Adrenal gland (tissue), 5 donors: ENCODE results near the gene ZSCAN10.

Experiments
- POLR2A ChIP-seq, 2 donors: fragments of 450-650 bp; IDR thresholded peaks; one replicate each; pipeline ENCODE4 v1.6.1; 2017; ENCODE audit warnings: antibody characterized with exemption in 2 of 2, mild to moderate bottlenecking in 2 of 2, moderate library complexity in 1 of 2
- TF ChIP-seq, protein P1 (sequence below), 6 experiments: fragments of 450-650 bp in 4 of 6; fragments of 200-600 bp in 2 of 6; sonication (generic) in 1 of 6; IDR thresholded peaks; 1 replicate in 5 of 6; 2 replicates in 1 of 6; pipeline versions ENCODE4 v1.5.1 to v1.8.0; 2016 to 2021; ENCODE audit warnings: antibody characterized with exemption in 6 of 6, mild to moderate bottlenecking in 2 of 6, moderate library complexity in 1 of 6
- donor health status: DM: no; HTN: no; CAD: no.

DNA sequence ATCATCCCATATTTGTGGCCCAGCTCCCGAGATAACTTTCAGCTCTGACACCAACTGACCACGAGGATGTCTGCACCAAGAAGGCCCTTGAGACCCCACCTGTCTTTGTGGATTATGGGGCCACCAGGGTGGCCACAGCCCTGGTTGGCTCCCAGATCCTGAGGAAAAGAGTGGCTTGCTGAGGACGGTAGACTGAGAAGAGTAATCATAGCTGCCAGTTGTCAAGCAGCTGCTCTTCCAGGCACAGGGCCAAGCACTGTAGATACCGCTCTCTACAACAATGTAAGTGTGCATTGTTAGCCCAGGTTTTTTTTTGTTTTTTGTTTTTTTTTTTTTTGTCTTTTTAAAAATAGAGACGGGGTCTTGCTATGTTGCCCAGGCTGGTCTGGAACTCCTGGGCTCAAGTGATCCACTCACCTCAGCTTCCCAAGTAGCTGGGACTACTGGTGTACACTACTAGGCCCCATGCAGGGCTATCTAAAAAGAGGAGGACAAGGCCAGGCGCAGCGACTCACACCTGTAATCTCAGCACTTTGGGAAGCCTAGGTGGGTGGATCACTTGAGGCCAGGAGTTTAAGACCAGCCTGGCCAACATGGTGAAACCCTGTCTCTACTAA, 22.9 kb upstream of the ZSCAN10 start:
- TF ChIP-seq, protein P1, sequence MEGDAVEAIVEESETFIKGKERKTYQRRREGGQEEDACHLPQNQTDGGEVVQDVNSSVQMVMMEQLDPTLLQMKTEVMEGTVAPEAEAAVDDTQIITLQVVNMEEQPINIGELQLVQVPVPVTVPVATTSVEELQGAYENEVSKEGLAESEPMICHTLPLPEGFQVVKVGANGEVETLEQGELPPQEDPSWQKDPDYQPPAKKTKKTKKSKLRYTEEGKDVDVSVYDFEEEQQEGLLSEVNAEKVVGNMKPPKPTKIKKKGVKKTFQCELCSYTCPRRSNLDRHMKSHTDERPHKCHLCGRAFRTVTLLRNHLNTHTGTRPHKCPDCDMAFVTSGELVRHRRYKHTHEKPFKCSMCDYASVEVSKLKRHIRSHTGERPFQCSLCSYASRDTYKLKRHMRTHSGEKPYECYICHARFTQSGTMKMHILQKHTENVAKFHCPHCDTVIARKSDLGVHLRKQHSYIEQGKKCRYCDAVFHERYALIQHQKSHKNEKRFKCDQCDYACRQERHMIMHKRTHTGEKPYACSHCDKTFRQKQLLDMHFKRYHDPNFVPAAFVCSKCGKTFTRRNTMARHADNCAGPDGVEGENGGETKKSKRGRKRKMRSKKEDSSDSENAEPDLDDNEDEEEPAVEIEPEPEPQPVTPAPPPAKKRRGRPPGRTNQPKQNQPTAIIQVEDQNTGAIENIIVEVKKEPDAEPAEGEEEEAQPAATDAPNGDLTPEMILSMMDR (IDR thresholded peaks at IDR 0.05) = no peak
- no peak for TF ChIP-seq POLR2A (IDR thresholded peaks at IDR 0.05)
